ENCODE data around the gene SLC12A5.

SLC12A5 gene

DNA sequence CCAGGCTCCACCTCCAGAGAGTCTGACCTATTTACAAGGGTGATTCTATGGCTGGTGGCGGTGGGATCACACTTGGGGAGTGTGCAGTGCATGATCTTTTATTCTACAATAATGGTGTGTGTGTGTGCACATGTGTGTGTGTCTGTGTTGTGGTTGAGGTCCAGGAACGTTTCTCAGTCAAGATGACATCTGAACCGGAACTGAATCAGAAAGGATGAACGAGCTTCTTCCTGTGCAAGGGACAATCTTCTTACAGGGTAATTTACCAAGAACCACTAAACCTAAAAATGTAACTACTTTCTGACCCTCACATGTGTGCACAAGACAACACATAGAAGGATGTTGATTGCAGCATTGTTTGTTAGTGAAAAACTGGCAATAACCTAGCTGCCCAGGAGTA is 11.7 kb upstream of the SLC12A5 start:
- ChIA-PET CTCF (interaction anchor here (1.2 to 1.6 kb wide), 5 partner anchors 28 to 156 kb away, joined by 3 to 8 read pairs (median 4); no protein-coding TSS in a partner anchor), POLR2A (no interaction called here)
- no peak for DNase-seq (ENCODE audit: extremely low spot score)
- TF ChIP-seq, protein P1, sequence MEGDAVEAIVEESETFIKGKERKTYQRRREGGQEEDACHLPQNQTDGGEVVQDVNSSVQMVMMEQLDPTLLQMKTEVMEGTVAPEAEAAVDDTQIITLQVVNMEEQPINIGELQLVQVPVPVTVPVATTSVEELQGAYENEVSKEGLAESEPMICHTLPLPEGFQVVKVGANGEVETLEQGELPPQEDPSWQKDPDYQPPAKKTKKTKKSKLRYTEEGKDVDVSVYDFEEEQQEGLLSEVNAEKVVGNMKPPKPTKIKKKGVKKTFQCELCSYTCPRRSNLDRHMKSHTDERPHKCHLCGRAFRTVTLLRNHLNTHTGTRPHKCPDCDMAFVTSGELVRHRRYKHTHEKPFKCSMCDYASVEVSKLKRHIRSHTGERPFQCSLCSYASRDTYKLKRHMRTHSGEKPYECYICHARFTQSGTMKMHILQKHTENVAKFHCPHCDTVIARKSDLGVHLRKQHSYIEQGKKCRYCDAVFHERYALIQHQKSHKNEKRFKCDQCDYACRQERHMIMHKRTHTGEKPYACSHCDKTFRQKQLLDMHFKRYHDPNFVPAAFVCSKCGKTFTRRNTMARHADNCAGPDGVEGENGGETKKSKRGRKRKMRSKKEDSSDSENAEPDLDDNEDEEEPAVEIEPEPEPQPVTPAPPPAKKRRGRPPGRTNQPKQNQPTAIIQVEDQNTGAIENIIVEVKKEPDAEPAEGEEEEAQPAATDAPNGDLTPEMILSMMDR (IDR thresholded peaks at IDR 0.05; ENCODE audit: control extremely low read depth, extremely low read depth, low read depth, missing control alignments) = no peak

DNA sequence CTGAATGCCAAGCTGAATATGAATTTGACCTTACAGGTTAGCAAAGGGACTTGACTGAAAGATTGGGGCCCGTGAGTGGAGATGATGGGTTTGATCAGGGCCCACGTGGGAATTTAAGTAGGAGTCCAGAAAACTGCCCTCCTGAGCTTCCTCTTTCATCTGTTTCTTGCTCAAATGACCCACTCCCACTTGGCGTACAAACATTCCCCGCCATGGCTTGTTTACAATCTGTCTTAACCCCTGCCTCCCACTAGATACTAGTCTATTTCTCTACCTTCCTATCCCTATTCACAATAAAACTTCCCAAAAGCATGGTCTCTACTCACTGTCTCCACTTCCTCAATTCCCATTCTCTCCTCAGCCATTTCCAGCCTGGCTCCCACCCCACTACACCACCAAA is 10.9 kb upstream of the SLC12A5 start:
- POLR2A ChIA-PET = no interaction called here

DNA sequence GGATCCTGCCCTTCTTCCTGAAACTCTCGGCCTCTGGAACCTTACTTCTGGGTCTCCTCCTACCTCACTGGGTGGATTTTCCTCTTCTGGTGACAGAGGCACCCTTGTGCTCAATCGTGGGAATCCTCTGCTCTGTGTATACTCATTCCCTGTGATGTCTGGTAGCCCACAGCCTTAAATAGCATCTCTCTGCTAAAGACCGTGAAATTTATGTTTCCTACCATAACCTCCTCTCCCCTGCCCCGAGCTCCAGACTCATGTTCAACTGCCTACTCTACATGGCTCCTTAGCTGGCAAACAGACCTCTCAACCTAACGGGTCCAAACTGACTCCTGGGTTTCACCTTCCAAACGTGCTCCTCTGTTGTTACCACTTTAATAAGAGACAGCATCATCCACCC is 10.4 kb upstream of the SLC12A5 start:
- no peak for DNase-seq (ENCODE audit: extremely low spot score)
- POLR2A ChIA-PET = no interaction called here
- CTCF ChIA-PET = interaction anchor here (1.0 to 1.6 kb wide), 5 partner anchors 10 to 114 kb away, joined by 3 to 8 read pairs (median 4); partner anchors contain the start of gene MMP9
- TF ChIP-seq, protein P1 (IDR thresholded peaks at IDR 0.05; ENCODE audit: control extremely low read depth, extremely low read depth, low read depth, missing control alignments) = no peak

More for the DNA sequence above, 10.9 kb upstream of the SLC12A5 start:
- DNase-seq (ENCODE audit: extremely low spot score) = no peak
- CTCF ChIA-PET = interaction anchor here (1.0 to 1.6 kb wide), 6 partner anchors 10 to 156 kb away, joined by 3 to 8 read pairs (median 4); partner anchors contain the start of gene MMP9
- TF ChIP-seq, protein P1 (IDR thresholded peaks at IDR 0.05; ENCODE audit: control extremely low read depth, extremely low read depth, low read depth, missing control alignments) = no peak

DNA sequence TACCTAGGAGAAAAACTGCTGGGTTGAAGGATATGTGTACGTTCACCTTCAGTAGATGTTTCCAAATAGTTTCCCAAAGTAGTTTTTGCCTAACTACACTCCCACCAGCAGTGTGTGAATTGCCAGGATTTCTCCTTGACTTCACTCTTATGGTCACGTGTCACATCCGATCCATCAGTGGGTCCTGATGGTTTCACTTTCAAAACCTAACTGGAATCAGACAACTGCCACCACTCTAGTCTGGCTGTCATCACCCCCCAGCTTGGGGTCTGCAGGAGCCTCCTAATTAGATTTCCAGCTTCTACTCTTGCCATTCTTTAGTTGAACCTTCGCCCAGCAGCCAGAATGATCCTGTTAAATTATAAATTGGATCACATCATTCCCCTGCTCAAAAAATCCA is 8.5 kb upstream of the SLC12A5 start:
- TF ChIP-seq, protein P1 (IDR thresholded peaks at IDR 0.05; ENCODE audit: control extremely low read depth, extremely low read depth, low read depth, missing control alignments) = no peak
- CTCF ChIA-PET = interaction anchor here (1.0 to 1.1 kb wide), 2 partner anchors 11 to 37 kb away, joined by 3 read pairs; no protein-coding TSS in a partner anchor
- DNase-seq (ENCODE audit: extremely low spot score) = no peak
- POLR2A ChIA-PET = no interaction called here

DNA sequence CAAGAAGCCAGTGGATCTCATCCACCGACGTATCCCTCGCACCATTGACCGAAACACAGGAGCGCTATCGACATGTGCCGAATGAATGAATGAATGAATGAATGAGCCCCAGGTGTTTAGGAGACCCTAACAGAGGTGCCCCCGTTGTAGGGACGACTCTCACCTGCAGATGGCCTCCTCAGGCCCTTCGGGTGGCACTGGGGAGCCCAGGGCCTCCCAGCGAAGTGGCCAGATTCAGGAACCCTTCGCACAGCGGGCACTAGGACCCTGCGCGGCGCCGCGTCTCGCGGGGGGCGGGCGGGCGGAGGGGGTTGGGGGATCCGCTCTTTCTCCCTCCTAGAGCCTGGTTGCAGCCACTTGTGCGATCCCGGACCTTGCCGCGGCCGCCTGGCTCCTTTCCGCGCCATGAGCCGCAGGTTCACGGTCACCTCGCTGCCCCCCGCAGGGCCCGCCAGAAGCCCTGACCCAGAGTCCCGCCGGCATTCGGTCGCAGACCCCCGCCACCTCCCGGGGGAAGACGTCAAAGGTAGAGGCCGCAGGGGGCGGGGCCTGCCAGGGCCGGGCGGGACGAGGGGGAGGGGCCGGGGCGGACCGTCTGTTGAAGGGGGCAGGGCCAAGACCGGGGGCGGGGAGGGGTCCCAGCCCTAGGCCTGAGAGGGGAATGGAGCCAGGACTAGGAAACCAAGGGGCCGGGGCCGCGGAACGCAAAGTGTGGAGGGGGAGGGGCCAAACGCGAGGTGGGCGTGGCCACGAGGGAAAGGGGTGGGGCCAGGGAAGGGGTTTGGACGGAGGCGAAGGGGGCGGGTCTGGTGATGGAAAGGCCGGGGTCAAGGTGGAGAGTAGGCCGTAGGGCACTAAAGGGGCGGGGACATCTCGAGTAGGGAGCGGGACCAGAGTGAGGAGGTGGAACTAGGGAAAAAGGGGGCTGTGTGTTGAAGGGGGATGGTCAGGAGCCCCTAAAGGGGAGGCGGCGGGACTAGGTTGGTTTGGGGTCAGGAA is 7.4 kb upstream of the SLC12A5 start:
- POLR2A ChIA-PET = no interaction called here
- TF ChIP-seq, protein P1 (IDR thresholded peaks at IDR 0.05; ENCODE audit: control extremely low read depth, extremely low read depth, low read depth, missing control alignments) = no peak
- peak; percentile 78 for DNase-seq (ENCODE audit: extremely low spot score)
- CTCF ChIA-PET = interaction anchor here (0.6 to 6.4 kb wide), 38 partner anchors 9 to 385 kb away, joined by 3 to 68 read pairs (median 5); partner anchors contain the start of genes ELMO2, MMP9 and ZNF335

DNA sequence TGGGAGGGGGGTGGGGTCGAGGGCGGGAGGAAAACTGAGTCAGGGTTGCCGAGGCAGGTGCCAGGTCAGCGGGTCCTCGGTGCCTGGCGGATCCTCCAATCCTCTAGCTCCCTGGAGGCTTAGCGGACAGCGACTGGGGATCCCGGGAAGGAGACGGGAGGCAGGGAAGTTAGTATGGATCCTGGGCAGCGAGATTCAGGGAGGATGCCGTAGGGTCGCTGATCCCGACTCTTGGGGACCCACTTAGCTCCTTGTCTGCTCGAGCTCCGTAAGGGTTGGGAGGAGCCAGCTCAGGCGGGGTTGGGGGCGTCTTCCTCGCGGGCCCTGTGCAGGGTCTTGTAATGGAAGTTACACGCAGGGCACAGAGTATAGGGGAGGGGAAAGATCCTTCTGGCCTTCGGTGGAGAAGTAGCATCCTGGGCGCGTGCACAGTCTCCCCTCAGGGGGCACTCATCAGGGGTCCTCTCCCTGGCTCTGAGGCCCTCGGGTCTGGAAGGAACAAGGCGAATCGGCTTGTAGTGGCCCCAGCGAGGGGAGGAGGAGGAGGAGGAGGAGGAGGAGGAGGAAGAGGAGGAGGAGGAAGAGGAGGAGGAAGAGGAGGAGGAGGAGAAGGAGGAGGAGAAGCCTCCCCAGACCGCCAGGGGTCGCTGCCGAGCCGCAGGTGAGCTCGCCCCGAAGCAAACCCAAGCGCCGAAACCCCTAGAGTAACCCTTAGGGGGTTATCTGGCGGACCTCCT is 6.4 kb upstream of the SLC12A5 start:
- TF ChIP-seq, protein P1 (IDR thresholded peaks at IDR 0.05; ENCODE audit: control extremely low read depth, extremely low read depth, low read depth, missing control alignments) = peak; percentile 72
- DNase-seq (ENCODE audit: extremely low spot score) = peak; percentile 82
- ChIA-PET CTCF (interaction anchor here (0.6 to 6.4 kb wide), 41 partner anchors 10 to 384 kb away, joined by 3 to 68 read pairs (median 4); partner anchors contain the start of genes ELMO2, MMP9 and ZNF335), POLR2A (no interaction called here)
